NT2/D1 (cell line): ENCODE data around the gene RABGGTA.

Source experiments
- SUZ12 ChIP-seq: IDR thresholded peaks from 2 replicates; pipeline ENCODE4 v1.6.1; 2011; ENCODE audit not compliant: insufficient read length, insufficient read depth; ENCODE audit errors: extremely low read depth
- YY1 ChIP-seq: IDR thresholded peaks from 2 replicates; pipeline ENCODE4 v1.6.1; 2011; ENCODE audit not compliant: insufficient read length, insufficient read depth
- ZNF274 ChIP-seq: IDR thresholded peaks from 2 replicates; pipeline ENCODE4 v1.6.1; 2011; ENCODE audit warnings: mild to moderate bottlenecking, low read depth, low read length

GRCh38 chr14:24255931-24256711 lies 15.3 kb downstream of the RABGGTA start:
- TF ChIP-seq ZNF274: no peak
- TF ChIP-seq YY1: no peak
- no peak for TF ChIP-seq SUZ12
